NCI-H187 (cell line): ENCODE results near the gene EXOC7.
A peak's percentile ranks its signal among the peaks of the same experiment; 100 is the strongest.

ENCODE experiments used
- DNase-seq, 2 experiments: peaks; one replicate each; lab custom pipeline; 2025; lab: John Stamatoyannopoulos, UW

Gene EXOC7

GRCh38 chr17:76138896-76139752, 35.5 kb upstream of the EXOC7 start:
- DNase-seq: no peak

GRCh38 chr17:76138234-76138895, 34.8 kb upstream of the EXOC7 start:
- no peak for DNase-seq

- no peak for DNase-seq
Observed at GRCh38 chr17:76137351-76138233, 34.0 kb upstream of the EXOC7 start.

GRCh38 chr17:76137001-76137350, 33.4 kb upstream of the EXOC7 start:
- DNase-seq: no peak

- no peak for DNase-seq
Observed at GRCh38 chr17:76136276-76137000, 32.9 kb upstream of the EXOC7 start.

GRCh38 chr17:76135810-76136188, 32.2 kb upstream of the EXOC7 start:
- DNase-seq: no peak

GRCh38 chr17:76134911-76135809, 31.6 kb upstream of the EXOC7 start:
- DNase-seq: no peak

- DNase-seq: peak in 1 of 2 experiments; percentile 43
Observed at GRCh38 chr17:76132574-76133338, 29.2 kb upstream of the EXOC7 start.

DNA sequence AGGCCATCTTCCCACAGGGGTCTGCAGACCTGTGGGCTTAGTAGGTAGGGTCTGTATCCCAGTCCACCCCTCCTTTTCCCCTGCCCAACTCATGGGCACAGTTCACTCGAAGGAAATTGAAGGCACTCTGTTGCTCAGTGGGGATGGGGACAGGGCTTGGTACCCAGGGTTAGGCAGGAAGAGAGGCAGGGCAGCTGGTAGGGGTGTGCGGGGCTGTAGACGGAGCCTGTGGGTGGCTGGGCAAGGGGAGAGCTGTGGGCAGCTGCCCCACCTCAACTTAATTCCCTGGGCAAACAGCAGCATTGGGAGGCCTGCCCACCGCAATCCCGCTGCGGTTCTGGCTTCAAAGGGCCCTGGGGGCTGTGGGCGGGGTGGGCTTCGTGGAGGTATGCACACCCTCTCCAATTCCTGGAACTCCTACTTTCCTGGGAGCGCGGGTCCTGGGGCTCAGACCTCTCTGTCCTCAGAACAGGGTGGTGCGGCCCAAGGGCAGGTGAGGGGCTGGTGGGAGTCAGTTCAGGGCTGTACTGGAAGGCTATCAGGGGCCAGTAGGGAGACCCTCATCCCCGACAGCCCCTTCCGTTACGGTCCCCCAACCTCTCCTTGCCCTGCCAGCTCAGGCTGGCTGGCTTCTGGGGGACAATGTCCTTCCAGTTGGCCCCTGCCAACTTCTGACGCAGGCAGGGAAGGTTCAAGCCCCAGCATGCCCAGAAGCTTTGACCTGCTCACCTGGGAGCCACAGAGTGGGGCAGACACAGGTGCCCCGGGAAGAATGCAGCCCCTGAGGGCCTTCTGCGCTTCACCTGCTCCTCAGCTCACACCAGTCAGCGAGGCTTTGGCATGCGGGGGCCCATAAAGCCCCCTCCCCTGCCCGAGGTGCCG, 28.3 kb upstream of the EXOC7 start:
- no peak for DNase-seq

GRCh38 chr17:76131051-76131691, 27.6 kb upstream of the EXOC7 start:
- no peak for DNase-seq

DNA sequence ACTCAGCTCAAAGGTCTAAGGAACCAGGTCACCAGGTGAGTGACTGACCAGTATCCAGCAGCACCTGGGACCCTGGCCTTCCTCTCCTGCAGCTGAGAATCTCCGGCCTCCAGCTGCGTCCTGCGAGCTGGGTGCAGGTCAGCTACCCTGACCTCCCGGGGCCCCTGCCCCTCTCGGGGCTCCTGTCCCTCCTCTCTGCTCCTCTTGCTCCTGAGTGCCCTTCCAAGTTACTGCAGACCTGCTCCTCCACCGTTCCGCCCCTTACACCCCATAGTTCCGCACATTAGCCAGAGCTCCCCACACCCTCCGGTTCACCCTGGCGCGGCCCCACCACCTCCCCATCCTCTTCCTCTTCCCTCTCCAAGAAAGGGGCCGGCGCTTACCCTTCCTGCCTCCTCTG, 26.9 kb upstream of the EXOC7 start:
- DNase-seq: no peak

- no peak for DNase-seq
Observed at GRCh38 chr17:76125922-76126321, 22.3 kb upstream of the EXOC7 start.

DNA sequence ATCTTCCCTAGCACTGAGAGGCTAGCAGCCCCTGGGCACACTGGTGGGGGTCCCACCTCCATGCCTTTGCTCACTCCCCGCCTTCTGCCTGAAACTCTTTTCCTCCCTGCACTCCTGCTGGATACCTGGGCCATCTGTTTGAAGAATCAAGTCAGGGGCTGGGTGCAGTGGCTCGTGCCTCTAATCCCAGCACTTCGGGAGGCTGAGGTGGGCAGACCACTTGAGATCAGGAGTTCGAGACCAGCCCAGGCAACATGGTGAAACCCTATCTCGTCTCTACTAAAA, 21.7 kb upstream of the EXOC7 start:
- no peak for DNase-seq

GRCh38 chr17:76124582-76125390, 21.2 kb upstream of the EXOC7 start:
- no peak for DNase-seq

DNA sequence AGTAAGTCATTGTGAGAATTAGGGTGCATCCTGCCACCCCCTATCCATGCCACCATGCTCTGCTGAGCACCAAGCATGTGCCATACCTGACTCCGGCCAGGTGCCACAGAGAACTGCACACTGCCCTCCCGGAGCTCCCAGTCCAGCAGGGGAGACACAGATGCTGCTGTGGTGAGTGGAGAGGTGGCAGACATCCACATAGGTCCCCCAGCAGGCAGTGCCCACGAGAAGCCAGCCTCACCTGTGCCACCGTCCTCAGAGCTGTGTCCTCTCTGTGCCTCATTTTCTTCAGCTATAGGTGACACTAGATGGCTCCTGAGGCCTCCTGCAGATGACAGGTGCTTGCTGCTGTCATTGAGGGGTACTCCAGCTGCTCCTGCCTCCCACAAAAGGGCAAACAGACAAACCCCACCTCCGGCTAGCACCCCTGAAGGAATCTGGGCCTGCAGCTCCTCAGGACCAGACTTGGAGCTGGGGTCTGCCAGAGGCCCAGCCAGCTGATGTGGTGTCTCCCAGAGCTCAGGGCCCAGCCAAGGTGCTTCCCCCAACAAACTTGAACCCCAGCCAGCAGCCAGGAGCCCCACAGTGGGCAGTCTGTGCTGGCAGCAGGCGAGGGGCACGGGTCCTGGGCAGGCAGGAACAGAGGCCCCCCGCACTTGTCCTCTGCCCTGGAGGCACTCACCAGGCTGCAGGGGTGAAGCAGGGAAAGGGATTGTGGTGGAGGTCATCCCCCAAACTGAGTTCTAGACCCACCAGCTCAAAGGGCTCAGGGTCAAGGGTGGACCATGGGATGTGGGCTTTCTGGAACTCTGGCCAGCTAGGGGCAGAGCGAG, 20.4 kb upstream of the EXOC7 start:
- DNase-seq: no peak

- no peak for DNase-seq
Observed at GRCh38 chr17:76123191-76123499, 19.6 kb upstream of the EXOC7 start.
